Measurements from ENCODE around the gene DOC2B.

GRCh38 chr17:178292-179065 lies 3.0 kb downstream of the DOC2B start:
- TF ChIP-seq CTCF (conservative IDR thresholded peaks at IDR 0.05; ENCODE audit: low read depth in 2 of 2) = no peak
- TF ChIP-seq POLR2AphosphoS5 (IDR thresholded peaks at IDR 0.05; ENCODE audit: low read depth) = no peak
- TF ChIP-seq EZH2phosphoT487 (IDR thresholded peaks at IDR 0.05; ENCODE audit: unreplicated experiment) = no peak
- TF ChIP-seq REST (IDR thresholded peaks at IDR 0.05; ENCODE audit: unreplicated experiment) = no peak
- no peak for TF ChIP-seq EZH2 (IDR thresholded peaks at IDR 0.05; ENCODE audit: low read depth, unreplicated experiment)
- no peak for TF ChIP-seq CREB1 (CRISPR knock-in tag; IDR thresholded peaks at IDR 0.05; ENCODE audit: low read depth)
- TF ChIP-seq NANOG (IDR thresholded peaks at IDR 0.05; ENCODE audit: borderline replicate concordance) = no peak
- no peak for TF ChIP-seq ZNF114 (CRISPR knock-in tag; IDR thresholded peaks at IDR 0.05)
- no peak for TF ChIP-seq JUNB (IDR thresholded peaks at IDR 0.05; ENCODE audit: unreplicated experiment)

Measured in GM23338 (cell line).